Activated CD4-positive, alpha-beta T cell treated with anti-CD3 and anti-CD28 coated beads for 48 hours (primary cell): Measurements from ENCODE around the gene ACIN1.

ENCODE experiments used
- DNase-seq: peaks from one replicate; pipeline ENCODE4 v3.0.0-alpha.2; 2020

ACIN1 gene

DNA sequence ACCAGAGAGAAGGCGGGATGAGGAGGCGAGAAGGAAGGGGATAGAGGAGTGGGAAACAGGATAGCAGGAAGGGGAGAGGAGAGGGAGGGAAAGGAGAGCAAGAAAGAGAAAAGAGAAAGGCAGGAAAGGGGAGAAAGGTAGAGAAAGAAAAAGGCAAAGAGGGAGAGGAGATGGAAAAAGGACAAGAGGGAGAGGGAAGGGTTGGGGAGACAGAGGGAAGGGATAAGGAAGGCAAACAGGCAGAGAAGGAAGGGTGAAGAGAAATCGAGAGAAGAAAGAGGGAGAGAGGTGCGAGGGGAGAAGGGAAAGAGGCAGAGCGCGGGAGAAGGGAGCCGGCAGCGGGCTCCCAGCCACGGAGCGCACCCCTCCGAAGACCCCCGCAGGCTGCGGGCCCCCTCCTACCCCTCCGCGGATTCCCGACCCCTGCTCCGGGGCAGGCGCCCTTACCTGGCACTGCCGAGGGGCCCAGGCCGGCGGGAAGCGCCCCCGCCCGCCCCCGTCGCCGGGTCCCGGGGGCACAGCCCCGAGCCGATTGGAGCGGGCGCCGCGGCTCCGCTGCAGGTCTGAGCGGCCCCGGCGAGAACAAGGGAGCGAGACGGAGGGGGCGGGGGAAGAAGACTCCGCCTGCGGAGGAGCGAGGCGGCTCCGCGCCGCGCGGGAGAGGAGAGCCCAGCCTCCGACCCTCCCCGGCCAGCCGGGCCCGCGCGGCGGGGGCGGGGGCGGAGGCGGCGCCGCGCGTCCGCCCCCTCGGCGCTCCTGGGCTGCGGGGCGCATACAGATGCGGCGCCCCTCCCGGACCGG lies 37.8 kb downstream of the ACIN1 start, which contains the start of gene CDH24:
CDH24 (minus strand) TSS at position 565 of the 801 bp plus-strand sequence. CDS start 1,787 bp downstream, outside the sequence.
- DNase-seq: peak; percentile 77

DNA sequence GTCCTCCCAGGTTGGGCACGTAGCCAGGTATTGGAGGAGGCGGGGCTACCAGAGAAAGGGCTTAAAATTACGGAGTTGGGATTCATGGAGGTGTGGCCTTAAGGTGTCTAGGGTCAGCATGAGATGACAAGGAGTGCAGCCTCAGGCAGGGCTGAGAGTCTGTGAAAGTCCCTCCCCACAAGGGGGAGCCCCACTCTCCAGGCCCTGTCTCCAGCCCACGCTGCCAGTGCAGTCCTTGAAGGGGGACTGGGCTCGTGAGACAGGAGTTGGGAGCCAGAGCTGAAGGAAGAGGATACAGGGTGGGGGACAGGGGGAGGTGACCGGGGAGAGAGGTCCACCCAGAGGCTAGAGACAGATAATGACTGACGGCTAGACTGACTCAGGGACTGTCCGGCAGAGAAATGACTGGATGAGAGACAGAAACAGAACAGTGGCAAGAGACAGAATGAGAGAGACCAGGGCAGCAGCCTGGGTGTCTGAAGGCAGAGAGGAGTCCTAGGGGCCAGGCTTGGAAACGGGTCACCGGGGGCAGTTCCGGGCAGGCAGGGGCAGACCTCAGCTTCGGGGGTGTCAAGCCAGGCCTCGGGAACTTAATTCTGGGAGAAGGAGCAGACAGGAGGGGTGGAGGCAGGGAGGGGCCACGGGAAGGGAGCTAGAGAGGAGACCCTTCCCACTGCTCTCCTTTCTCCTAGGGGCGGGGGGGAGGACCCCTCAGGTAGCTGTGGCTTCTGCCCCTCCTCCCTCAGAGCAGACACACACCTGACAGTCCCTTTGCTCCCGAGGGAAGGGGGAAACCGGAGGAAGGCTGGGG lies 38.6 kb downstream of the ACIN1 start:
- peak; percentile 75 for DNase-seq

DNA sequence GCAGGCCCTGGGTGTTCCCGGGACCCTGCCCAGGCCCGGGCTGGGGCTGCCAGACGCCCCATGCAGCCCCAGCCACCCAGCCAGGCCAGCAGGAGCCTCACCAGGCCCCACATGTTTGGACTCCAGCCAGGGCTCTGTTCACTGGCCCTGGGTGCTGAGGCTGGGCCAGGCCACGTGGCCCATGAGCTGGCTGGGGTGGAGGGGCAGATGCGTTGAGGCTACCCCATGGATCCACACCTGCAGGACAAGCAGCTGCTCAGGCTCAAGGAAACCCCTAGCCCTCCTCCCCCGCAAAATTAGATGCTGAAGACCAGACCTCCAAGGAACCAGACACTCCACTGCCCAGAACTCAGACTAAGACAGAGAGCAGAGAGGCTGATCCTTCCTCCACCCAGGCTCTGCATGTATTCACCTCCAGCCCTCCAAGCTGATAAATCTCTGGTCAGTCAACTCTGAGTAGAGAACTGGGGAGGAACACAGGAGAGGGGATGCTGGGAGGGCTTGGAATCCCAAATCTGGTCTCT lies 39.3 kb downstream of the ACIN1 start:
- no peak for DNase-seq

DNA sequence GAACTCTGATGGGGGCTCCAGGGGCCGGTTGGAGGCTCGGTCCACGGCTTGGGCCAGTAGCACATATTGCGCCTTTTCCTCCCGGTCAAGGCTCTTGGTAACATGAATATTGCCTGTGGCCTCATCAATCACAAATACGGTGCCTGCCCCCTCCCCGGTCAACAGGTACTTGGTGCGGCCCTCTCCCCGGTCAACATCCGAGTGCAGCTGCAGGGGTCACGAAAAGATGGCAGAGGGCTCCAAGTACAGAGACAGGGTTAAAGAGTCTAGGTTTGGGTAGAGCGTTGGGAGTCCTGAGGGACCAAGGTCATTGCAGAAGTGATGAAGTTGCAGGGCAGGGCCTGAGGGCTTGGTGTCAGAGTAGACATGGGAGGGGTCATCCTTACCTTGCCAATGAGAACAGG lies 39.8 kb downstream of the ACIN1 start:
- no peak for DNase-seq

DNA sequence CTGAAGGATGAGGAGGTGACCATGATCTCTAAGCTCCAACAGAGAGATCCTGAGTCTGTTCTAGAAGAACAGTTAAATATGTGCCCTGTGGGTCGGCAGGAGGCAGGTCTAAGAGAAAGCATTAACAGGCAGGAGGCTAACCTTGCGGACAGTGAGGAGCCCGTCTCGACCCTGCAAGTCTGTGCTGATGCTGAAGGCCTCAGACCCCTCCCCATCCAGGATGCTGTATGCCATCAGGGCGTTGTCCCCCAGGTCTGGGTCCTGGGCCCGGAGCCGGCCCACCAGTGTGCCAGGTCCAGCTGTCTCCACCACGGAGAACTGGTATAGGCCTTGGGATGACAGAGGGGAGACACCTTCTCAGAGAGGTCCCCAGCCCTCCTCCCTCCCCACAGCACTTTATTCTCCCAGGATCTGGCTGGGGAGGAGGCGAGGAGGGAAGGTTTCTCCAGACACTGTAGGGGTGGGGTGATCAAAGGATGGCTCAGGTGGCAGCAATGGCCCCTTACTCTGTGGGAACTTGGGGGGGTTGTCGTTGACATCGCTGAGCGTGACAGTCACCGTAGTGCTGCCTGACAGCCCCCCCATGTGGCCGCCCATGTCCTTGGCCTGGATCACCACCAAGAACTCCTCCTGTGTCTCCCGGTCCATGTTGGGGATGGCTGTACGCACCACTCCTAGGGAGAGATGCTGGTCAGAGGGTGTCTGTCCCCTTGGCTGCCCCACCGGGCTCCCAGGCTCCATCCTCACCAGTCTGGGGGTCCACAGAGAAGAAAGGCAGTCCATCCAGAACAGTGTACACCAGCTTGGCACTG lies 40.7 kb downstream of the ACIN1 start:
- peak; percentile 60 for DNase-seq

DNA sequence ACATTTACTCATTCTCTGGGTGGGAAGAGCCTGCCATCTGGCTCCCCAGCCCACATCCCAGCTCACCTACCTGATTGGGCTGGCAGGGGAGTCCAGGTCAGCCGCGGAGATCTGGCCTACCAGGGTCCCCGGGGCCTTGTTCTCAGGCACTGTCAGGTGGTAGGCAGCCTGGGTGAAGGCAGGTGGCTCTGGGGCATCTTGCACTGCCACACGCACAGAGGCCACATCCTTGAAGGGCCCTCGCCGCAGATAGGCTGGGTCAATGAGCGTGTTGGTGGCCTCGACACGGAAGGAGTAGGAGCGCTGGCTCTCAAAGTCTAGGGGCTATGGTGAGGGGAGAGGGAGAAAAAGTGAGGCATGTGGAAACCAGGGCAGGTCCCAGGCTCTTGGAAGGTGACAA lies 41.5 kb downstream of the ACIN1 start:
- no peak for DNase-seq

DNA sequence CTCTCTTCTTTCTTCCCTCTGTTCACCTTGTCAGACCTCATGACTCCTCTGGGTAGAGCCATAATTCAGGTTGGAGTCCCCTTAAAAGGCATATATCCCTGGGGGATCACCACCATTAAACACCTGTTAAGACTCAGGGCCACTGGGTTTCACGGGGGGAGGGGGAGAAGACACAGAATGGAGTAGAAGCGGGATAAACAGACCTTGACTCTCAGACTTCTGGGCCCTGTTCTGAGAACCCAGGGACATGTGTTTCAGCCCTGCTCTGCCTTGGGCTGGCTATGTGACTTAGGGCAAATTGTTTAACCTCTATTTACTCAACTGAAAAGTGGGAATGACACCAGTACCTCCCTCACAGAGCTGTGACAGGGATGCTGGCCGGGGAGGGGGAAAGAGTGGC lies 42.3 kb downstream of the ACIN1 start:
- DNase-seq: no peak

DNA sequence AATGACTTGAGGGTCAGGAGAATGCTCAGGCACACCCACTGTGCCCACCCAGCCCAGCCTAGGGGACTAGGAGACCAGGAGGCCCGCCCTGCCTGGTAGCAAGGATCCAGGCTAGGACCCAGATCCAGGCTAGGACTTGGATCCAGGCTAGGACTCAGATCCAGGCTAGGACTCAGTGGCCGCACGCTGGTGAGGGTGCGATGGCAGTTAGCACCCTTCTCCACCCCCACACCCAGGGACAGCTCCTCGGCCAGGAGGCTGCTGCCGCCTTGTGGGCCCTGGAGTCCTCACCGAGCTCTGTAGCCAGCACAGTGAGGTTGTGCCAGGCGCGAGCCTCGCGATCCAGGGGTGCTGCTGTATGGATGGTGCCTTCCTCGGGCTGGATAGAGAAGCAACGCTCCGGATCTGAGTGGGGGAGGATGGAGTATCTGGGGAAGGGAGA lies 42.7 kb downstream of the ACIN1 start:
- no peak for DNase-seq

DNA sequence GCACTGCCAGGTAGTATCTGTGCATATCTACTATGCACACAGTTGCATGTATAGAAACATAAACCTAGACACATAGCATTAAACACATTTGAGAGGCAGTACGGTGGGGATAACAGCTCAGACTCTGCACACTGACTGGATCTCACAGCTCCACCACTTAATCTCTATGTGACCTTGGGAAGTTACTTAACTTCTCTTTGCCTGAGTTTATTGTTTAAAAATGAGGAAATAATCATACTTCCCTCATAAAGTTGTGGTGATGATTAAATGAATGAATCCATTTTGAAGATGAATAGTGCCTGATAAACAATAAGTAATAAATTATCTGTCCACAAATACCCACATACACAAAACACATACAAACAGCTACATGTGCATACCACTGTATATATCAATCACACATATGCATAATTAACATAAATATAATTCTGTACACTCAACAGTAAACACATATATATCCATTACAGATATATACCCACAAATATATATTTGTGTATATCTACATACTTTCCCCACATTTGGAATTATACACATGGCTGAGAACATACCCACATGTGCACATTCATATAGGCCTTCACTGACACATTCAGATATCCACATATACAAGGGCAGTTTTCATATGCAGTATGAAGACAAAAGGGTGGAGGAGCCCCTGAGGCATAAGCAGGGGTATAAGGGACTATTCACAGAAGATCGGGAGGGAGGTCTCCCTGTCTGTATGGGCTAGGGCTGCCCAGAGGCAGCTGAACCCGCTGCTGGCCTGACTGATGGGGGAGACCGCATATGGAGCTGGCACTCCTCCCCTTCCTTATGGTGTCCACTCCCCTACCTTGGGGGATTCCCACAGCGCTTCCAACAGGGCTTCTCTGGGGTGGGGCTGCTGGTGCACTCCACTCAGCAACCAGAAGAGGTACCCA lies 43.5 kb downstream of the ACIN1 start:
- DNase-seq: no peak

DNA sequence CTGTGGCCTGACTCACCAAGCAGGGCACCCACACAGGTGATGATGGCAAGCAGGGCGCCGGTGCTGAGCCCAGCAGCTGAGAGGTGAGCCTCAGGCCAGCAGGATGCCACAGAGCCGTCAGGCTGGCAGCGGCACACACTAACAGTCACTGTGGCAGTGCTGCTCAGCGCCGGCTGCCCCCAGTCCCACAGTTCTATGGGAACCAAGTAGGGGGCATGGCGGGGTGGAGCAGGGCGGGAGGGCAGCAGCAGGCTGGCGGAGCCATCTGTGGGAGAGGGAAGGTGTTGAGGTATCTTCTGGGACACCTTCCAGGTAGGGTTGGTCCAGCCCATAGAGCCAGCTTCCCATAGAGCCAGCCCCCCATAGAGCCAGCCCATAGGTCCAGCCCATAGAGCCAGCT lies 45.9 kb downstream of the ACIN1 start:
- no peak for DNase-seq

DNA sequence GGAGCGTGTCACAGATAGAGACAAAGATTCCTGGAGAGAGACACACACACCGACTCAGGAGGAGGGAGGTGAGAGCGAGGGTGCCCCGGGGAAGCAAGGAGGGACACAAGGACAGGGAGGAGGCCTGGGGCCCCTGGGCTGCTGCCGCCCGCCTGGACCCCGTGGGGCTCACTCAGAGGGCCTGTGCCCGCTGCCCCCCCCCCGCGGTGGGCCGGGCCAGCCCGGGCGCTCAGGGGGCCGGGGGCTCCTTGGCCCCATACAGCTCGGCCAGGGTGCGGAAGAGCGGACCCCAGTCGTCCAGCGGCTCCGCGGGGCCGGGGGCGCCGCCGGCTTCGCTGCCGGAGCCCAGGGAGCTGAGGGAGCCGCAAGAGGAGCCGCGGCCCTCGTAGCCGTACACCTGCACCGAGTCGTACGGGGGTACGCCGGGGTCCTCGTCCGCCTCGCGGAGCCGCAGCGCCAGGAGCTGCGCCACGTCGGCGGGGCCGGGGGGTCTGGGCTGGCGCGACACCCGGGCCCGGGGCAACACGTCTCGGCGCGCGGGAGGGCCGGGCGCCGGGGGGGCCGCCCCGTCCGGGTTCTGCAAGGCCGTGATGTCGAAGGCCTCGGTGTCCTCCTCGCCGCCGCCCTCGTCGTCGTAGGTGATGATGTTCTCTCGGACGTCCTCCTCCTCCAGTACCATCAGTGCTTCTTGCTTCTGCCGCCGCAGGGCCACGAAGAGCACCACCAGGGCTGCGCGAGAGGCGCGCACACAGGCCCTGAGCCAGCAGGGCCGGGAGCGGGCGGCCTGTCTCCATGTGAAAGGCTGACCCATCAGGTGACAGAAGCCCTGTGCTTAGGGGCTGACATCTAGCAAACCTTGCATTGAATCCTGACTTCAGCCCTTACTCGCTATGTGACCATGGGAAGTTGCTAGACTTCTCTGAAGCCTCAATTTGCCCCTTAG lies 46.9 kb downstream of the ACIN1 start:
- DNase-seq: no peak

DNA sequence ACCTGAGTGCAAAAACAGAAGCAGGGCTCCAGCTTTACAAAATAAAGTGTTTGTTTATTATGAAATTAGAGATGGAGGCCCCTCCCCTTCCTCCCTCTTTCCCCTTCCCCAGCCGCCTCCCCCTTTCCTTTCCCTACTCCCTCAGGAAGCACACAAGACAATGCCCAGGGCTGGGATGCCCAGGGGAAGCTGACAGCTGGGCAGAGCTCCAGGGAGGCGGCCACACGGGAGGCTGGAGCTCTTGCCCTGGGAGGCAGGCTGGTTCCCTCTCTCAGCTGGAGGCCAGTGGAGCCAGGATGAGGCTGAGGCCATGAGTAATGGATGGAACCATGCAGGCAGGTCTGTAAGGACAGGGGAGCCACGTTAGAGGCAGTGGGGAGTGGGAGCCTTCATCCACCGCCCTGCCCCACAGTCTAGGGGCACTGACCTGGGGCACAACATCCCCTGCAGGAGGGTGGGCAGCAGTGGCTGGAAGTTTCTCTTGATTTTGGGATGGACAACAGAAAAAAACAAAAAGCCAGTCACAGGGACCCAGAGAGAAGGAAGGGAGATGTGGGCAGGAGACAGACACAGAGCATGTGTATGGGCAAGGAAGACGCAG lies 47.8 kb downstream of the ACIN1 start:
- DNase-seq: no peak

DNA sequence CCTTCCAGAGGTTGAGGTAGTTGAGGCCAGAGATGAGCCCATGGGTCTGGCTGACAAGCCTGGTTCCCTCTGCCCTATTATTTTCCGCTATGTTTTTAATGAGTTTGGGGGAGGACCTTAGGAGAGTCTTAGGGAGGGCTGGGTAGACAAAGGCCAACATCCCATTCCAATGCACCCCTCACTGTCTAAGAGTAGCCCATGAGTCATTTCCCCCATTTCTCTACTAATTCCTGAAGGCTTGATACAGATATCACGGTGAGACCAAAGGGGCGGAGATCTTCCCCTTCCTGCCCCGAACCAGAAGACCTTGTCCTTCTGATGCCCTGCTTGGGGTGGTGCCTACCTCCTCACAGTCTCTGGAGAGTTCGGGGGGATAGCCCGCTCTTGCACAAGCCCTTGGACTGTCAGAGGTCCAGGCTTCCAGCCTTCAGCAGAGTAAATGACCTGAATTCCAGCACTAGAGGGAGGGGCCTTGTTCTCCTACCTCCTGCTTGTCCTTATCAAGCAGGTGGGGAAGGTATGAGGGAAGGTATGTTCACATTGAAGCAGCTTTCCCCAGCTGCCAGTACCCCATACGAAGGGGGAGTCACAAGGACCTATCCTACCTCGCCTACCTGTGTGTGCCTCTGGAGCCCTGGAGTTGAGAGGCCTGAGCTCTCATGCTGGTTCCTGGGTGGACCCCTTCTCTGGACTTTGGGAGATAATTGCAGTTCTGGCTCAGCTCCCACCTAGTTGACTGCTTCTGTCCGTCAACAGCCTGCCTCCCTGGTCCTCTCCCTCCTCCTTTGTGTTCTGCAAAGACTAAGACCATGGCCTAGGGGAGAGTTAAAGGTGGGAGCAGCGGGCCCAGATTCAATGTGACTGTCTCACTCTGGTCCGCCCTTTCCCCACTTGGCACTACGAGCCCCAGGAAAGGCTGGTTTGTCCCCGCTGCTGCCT lies 49.2 kb downstream of the ACIN1 start:
- no peak for DNase-seq

DNA sequence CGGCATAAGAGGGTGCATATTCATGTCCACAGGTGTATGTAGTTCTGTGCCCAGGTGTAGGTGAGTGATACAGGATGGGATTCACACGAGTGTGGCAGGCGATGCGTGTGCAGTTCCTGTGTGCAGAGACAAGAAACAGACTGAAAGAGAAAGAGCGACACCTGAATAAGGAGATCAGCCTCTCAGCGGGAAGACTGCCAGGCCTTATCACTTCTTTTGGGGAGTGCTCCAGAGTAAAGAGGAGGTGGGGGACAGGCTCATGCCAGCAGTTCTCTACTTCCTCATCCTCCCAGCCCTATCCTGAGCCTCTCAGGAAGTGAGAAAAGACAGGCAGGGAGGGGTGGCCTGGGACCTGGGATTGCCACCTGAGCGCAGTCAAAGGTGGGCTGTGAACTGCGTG lies 50.1 kb downstream of the ACIN1 start:
- DNase-seq: no peak

DNA sequence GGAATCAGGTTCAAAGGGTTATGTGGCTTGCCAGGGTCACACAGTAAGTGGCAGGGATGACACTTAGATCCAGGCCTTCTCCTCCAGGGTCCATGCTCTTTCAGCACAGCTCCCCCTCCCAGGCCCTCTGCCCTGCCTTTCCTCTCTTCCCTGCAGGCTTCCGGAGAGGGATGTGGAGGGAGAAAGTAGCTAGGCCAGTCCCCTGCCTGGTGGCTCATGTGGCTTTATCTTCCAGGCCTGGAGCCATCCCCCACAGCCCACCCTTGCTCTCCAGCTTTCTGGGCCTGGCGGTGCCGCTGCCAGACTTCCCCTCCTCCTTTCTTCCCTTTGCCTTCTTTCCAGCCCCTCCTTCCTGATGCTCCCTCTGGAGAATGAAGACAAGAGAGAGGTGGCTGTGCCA lies 51.2 kb downstream of the ACIN1 start:
- no peak for DNase-seq

DNA sequence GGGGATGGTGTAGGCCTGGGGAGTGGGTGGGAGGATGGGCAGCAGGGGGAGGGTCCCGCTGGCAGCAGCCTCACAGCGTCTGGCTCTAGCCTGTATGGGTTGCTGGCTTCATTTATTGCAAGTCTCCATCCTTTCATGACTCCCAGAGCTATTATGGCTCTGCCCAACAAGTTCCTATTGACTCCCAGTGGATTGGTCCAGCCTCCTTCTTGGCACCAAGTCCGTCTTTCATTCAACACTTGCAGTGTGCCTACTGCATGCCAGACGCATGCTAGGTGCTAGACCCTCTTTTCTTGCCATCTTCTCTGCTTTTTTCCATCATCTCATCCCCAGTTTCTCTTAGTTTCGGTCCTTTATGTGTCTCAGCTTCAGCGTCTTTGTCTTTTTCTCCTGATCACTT lies 51.8 kb downstream of the ACIN1 start:
- no peak for DNase-seq

DNA sequence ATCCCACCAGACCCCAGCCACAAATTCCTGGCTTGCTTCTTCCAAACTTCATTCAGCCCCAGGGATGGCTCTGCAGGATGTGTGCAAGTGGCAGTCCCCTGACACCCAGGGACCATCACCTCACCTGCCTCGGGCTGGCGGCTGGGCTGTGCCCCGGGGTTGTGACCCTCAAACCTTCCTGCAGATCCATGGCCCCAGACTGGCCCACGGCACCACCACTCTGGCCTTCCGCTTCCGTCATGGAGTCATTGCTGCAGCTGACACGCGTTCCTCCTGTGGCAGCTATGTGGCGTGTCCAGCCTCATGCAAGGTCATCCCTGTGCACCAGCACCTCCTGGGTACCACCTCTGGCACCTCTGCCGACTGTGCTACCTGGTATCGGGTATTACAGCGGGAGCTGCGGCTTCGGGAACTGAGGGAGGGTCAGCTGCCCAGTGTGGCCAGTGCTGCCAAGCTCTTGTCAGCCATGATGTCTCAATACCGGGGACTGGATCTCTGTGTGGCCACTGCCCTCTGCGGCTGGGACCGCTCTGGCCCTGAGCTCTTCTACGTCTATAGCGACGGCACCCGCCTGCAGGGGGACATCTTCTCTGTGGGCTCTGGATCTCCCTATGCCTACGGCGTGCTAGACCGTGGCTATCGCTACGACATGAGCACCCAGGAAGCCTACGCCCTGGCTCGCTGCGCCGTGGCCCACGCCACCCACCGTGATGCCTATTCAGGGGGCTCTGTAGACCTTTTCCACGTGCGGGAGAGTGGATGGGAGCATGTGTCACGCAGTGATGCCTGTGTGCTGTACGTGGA lies 52.6 kb downstream of the ACIN1 start, which contains the start of gene PSMB11:
PSMB11 (plus strand) TSS at position 51 of the 804 bp plus-strand sequence; CDS start at position 65, 14 bp downstream.
- no peak for DNase-seq

DNA sequence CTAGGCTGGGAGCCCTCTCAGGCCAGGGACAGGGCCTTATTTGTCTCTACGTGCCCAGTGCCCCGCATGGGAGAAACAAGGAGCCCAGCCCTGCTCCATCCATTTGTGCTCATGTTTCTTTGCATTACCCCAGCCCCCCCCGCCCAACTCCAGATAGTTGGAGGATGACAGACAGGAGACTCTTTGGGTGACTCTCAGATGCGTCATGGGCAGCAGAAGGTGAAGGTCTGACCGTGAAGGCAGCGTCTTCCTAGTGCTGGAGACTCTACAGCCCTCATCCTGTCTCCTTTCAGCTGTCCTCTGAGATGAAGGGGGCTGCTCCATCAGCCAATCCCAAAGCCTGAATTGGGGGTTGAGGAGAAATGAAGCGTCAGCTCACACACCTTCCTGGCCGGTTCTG lies 53.2 kb downstream of the ACIN1 start:
- no peak for DNase-seq
